GM12878 (cell line): ENCODE results near the gene GPALPP1.

ENCODE experiments used
- CHD2 ChIP-seq: IDR thresholded peaks from 2 replicates; pipeline ENCODE4 v1.6.1; 2011; ENCODE audit warnings: low read depth, low read length, improper control_type of control experiment, borderline replicate concordance
- CTCF ChIP-seq, 3 experiments: IDR thresholded peaks in 2 of 3; conservative IDR thresholded peaks in 1 of 3; 2 replicates each; pipeline ENCODE4 v1.5.1; 2011; ENCODE audit warnings: low read depth in 3 of 3, low read length in 3 of 3, mild to moderate bottlenecking in 3 of 3, control low read depth in 2 of 3, moderate library complexity in 2 of 3, inconsistent platforms in 1 of 3, mixed read lengths in 1 of 3; ENCODE audit not compliant: control insufficient read depth in 2 of 3, insufficient read depth in 1 of 3; ENCODE audit errors: extremely low read depth in 1 of 3
- EZH2 ChIP-seq: IDR thresholded peaks from 2 replicates; pipeline ENCODE4 v1.6.1; 2012; ENCODE audit warnings: low read depth, mild to moderate bottlenecking, control low read depth, inconsistent platforms, low read length, borderline replicate concordance; ENCODE audit not compliant: control insufficient read depth
- KDM1A ChIP-seq: fragments of 200-600 bp; sonication (generic); IDR thresholded peaks from 2 replicates; pipeline ENCODE4 v1.6.1; 2016; ENCODE audit warnings: borderline replicate concordance
- LARP7 ChIP-seq: fragments of 450-650 bp; IDR thresholded peaks from 2 replicates; pipeline ENCODE4 v1.6.1; 2017; ENCODE audit warnings: mild to moderate bottlenecking
- MAX ChIP-seq: IDR thresholded peaks from 2 replicates; pipeline ENCODE4 v1.6.1; 2012; ENCODE audit warnings: low read depth, low read length, improper control_type of control experiment
- NFIC ChIP-seq: IDR thresholded peaks from 2 replicates; pipeline ENCODE4 v1.6.1; 2012; ENCODE audit warnings: low read depth, mild to moderate bottlenecking, inconsistent platforms, low read length, moderate library complexity
- NRF1 ChIP-seq: conservative IDR thresholded peaks from 2 replicates; pipeline ENCODE4 v1.6.1; 2011; ENCODE audit warnings: mild to moderate bottlenecking, low read depth, low read length, improper control_type of control experiment
- POLR2A ChIP-seq: IDR thresholded peaks from 2 replicates; pipeline ENCODE4 v1.6.1; 2011; ENCODE audit warnings: low read depth, mild to moderate bottlenecking, low read length
- SUZ12 ChIP-seq: fragments of 200-600 bp; sonication (generic); IDR thresholded peaks from one replicate; pipeline ENCODE4 v1.6.1; 2018; ENCODE audit warnings: antibody characterized with exemption, mild to moderate bottlenecking; ENCODE audit not compliant: unreplicated experiment
- TAF1 ChIP-seq: IDR thresholded peaks from 2 replicates; pipeline ENCODE4 v1.6.1; 2011; ENCODE audit warnings: mild to moderate bottlenecking, low read depth, low read length, borderline replicate concordance
- TF ChIP-seq, protein P1 (sequence below): fragments of 450-650 bp; formaldehyde crosslinking; IDR thresholded peaks from 2 replicates; pipeline ENCODE4 v1.4.0; 2020; ENCODE audit warnings: mild to moderate bottlenecking, moderate library complexity

- TF ChIP-seq CTCF (IDR thresholded peaks at IDR 0.05 in 2 of 3, conservative IDR thresholded peaks at IDR 0.05 in 1 of 3; ENCODE audit: control insufficient read depth in 2 of 3, extremely low read depth in 1 of 3, insufficient read depth in 1 of 3, low read depth in 3 of 3, low read length in 3 of 3) (no peak), POLR2A (no peak), NRF1 (no peak), KDM1A (no peak), CHD2 (no peak), EZH2 (no peak), LARP7 (no peak), NFIC (no peak), MAX (no peak), SUZ12 (no peak), TAF1 (no peak)
- TF ChIP-seq, protein P1, sequence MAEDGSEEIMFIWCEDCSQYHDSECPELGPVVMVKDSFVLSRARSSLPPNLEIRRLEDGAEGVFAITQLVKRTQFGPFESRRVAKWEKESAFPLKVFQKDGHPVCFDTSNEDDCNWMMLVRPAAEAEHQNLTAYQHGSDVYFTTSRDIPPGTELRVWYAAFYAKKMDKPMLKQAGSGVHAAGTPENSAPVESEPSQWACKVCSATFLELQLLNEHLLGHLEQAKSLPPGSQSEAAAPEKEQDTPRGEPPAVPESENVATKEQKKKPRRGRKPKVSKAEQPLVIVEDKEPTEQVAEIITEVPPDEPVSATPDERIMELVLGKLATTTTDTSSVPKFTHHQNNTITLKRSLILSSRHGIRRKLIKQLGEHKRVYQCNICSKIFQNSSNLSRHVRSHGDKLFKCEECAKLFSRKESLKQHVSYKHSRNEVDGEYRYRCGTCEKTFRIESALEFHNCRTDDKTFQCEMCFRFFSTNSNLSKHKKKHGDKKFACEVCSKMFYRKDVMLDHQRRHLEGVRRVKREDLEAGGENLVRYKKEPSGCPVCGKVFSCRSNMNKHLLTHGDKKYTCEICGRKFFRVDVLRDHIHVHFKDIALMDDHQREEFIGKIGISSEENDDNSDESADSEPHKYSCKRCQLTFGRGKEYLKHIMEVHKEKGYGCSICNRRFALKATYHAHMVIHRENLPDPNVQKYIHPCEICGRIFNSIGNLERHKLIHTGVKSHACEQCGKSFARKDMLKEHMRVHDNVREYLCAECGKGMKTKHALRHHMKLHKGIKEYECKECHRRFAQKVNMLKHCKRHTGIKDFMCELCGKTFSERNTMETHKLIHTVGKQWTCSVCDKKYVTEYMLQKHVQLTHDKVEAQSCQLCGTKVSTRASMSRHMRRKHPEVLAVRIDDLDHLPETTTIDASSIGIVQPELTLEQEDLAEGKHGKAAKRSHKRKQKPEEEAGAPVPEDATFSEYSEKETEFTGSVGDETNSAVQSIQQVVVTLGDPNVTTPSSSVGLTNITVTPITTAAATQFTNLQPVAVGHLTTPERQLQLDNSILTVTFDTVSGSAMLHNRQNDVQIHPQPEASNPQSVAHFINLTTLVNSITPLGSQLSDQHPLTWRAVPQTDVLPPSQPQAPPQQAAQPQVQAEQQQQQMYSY (CRISPR knock-in tag): no peak
These were observed 35.1 kb upstream of the GPALPP1 start for GRCh38 chr13:44954224-44954623.
